Activated CD4-positive, alpha-beta T cell treated with anti-CD3 and anti-CD28 coated beads for 48 hours (primary cell): ENCODE data around the gene AP4E1.
"Not testable (repeated sequence)": the region's sequence is repeated elsewhere in the genome, so short reads cannot be mapped to it uniquely, and the experiment has no call there.

ENCODE experiments used
- DNase-seq: peaks from one replicate; pipeline ENCODE4 v3.0.0-alpha.2; 2020

AP4E1 gene

DNA sequence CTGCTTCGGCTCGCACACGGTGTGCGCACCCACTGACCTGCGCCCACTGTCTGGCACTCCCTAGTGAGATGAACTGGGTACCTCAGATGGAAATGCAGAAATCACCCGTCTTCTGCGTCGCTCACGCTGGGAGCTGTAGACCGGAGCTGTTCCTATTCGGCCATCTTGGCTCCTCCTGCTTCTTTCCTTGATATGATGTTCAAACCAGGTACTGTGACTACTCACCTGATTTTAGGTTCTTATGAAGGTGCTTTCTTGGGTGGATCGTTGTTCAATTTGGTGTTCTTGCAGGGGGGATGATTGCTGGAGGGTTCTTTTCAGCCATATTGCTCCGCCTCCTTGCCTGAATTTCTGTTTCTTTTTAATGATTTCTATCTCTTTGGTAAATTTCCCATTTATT is 129.0 kb downstream of the AP4E1 start:
- DNase-seq: not testable (repeated sequence)

- no peak for DNase-seq
Observed at GRCh38 chr15:51038162-51038973, 129.9 kb downstream of the AP4E1 start.

DNA sequence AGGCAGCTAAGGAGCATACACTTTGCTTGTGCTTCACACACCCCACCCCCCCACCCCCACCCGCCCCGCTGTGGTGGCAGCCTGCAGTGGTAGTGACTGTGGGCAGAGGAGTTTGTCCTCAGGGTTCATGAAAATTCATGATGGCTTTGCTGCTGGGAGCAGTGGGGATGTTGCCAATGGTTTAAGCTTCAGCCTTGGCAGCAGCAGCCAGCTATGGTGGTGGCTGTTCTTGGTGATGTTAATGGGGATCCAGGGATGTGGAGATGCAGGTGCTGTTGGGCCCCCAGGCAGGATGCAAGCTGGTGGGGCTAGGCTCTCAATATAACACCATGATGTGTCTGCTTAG is 130.5 kb downstream of the AP4E1 start:
- DNase-seq: no peak

GRCh38 chr15:51044037-51044727 is 135.7 kb downstream of the AP4E1 start:
- DNase-seq: no peak

- no peak for DNase-seq
Observed at GRCh38 chr15:51046016-51046415, 137.5 kb downstream of the AP4E1 start.

DNA sequence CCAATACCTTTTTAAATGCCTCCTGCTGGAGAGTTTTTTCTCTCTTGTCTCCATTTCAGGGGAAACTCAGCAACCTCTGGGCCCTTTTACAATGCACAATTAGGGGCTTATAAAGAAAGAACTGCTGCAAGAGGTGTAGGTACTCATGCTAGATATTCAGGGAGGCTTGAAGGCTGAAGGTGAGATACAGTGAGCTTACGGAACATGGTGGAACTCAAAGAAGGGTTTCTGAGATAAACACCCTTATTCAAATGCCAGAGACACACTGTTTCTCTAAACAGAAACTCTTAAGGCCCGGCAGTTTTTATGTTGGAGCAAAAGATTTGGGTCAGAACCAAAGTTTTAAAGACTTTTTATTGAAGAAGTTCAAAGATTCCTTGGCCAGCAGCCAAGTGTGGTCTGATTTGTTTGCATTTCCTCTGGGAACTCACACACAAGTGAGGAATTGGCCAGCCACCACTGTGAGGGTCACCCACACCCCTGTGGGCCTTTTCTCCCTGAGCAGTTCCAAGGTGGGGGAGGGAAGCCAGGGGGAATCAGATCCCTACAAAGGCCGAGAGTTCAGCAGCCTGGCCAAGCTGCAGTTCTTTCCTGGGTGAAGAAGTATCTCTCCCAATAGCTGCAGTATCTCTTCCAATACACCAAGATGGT is 138.4 kb downstream of the AP4E1 start:
- DNase-seq: no peak

DNA sequence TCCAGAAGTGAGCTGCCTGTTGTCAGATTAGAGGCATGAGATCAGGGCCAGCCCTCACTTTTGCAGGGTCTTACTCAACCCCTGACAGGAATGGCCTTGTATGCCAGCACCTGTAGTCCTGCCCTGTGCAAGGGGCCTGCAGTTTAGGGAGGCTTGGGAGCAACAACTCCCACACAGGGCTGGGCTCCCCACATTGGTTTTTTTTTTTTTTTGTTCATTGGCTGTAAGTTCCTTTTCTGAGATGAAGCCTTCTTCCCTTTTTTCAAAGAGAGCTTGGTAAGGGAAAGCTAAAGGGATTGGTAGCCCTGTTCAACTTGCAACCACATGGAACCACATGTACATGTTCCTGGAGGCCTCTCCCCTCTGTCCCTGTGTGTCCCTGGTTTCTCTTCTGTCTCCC is 139.8 kb downstream of the AP4E1 start:
- no peak for DNase-seq

GRCh38 chr15:51049081-51049480 is 140.6 kb downstream of the AP4E1 start:
- DNase-seq: no peak

- no peak for DNase-seq
Observed at GRCh38 chr15:51051776-51052175, 143.3 kb downstream of the AP4E1 start.

DNA sequence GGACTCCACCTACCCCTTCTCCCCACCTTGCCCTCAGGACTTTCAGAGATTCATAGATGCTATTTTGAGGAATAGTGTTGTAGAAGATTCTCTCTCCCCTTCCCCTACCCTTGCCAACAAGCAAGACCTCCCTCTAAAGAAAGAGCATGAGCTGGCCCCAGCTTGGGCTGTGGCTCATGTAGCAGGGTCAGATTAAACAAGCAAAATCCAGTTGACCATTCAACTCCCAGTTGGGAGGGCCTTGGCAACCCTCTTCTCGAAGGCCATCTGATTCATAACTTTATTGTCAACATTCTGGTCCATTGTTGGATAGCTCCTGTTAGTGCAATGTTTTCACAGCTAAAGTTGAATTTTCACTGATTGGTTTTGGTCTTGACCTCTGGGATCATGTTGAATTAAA is 145.1 kb downstream of the AP4E1 start:
- DNase-seq: no peak

DNA sequence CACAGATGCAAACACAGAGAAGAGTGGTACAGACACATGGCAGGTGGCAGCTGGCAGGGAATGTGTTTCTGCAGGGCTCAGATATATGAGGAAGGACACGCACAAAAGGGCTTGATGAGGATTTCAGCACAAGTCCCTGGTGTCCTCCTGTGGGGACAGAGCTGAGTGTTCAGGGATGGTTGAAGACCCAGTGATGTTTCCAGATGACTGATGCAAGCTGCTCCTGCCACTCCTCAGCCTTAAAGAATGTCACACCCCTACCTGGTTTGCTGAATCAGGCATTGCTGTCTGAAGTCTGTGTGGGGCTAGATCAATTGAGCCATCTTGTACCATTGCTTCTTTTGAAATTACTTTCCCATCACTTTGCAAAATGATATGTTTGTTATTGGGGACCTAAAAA is 146.1 kb downstream of the AP4E1 start:
- DNase-seq: no peak
